CD4-positive, CD25-positive, alpha-beta regulatory T cell (primary cell): ENCODE results near the gene AK4. TPM values are rescaled to one million over a fixed set of nuclear protein-coding genes. Genes with fewer than 3 reads are reported as not detected.
A peak's percentile ranks its signal among the peaks of the same experiment; 100 is the strongest.

Experiments used
- ATAC-seq, 2 donors: fragments of 150-1000 bp; cut with Tn5 transposase; one replicate each; pipeline ENCODE4 v1.10.0; 2021; ENCODE audit warnings: low read depth in 2 of 2, moderate number of reproducible peaks in 2 of 2, moderate library complexity in 1 of 2
- DNase-seq, 3 donors: peaks; one replicate each; pipeline versions ENCODE4 v3.0.0 to v3.0.0-alpha.2; 2012 to 2022; ENCODE audit warnings: mixed read lengths in 1 of 3
- H3K27ac ChIP-seq: one replicate; pipeline ENCODE4 v1.7.0; 2013; ENCODE audit warnings: mild to moderate bottlenecking, low read length; ENCODE audit not compliant: insufficient read depth, poor library complexity, severe bottlenecking
- H3K27me3 ChIP-seq: one replicate; pipeline ENCODE4 v1.7.0; 2013; ENCODE audit warnings: low read length; ENCODE audit not compliant: control insufficient read depth, insufficient read depth
- H3K36me3 ChIP-seq: one replicate; pipeline ENCODE4 v1.7.0; 2013; ENCODE audit warnings: mild to moderate bottlenecking, low read length, moderate library complexity; ENCODE audit not compliant: control insufficient read depth, insufficient read depth
- H3K4me1 ChIP-seq: 2 replicates; pipeline ENCODE4 v1.7.0; 2013; ENCODE audit warnings: mild to moderate bottlenecking, low read length; ENCODE audit not compliant: insufficient read depth, control insufficient read depth, poor library complexity, severe bottlenecking
- H3K4me3 ChIP-seq: one replicate; pipeline ENCODE4 v1.7.0; 2013; ENCODE audit warnings: low read depth, mild to moderate bottlenecking, low read length, moderate library complexity
- H3K9me3 ChIP-seq, 2 experiments: 1 replicate in 1 of 2; 2 replicates in 1 of 2; pipeline ENCODE4 v1.7.0; 2013; ENCODE audit warnings: low read length in 2 of 2, mild to moderate bottlenecking in 1 of 2, moderate library complexity in 1 of 2; ENCODE audit not compliant: control insufficient read depth in 2 of 2
- H3K27ac Mint-ChIP-seq, 3 donors: one replicate each; pipeline ENCODE4 v1.8.0; 2020 to 2022; ENCODE audit warnings: mild to moderate bottlenecking in 3 of 3, mixed read lengths in 3 of 3, moderate library complexity in 2 of 3
- H3K27me3 Mint-ChIP-seq: one replicate; pipeline ENCODE4 v1.8.0; 2022; ENCODE audit warnings: mild to moderate bottlenecking, mixed read lengths
- H3K36me3 Mint-ChIP-seq: one replicate; pipeline ENCODE4 v1.8.0; 2020; ENCODE audit warnings: mixed read lengths
- H3K4me1 Mint-ChIP-seq, 4 donors: one replicate each; pipeline ENCODE4 v1.8.0; 2020 to 2022; ENCODE audit warnings: mixed read lengths in 4 of 4, mild to moderate bottlenecking in 1 of 4
- H3K4me3 Mint-ChIP-seq, 4 donors: one replicate each; pipeline ENCODE4 v1.8.0; 2020 to 2022; ENCODE audit warnings: mild to moderate bottlenecking in 4 of 4, mixed read lengths in 4 of 4, moderate library complexity in 3 of 4
- H3K9me3 Mint-ChIP-seq, 7 donors: one replicate each; pipeline ENCODE4 v1.8.0; 2020 to 2022; ENCODE audit warnings: mixed read lengths in 7 of 7, mild to moderate bottlenecking in 3 of 7, moderate library complexity in 2 of 7
- polyA plus RNA-seq, 4 donors: library from polyadenylated mRNA; unstranded; fragments of 300-500 nt; fragmentation: Illumina TruSeq; gene quantifications; one replicate each; pipeline ENCODE4 v1.2.3, GENCODE V29; 2021
- total RNA-seq: library from RNA; stranded (reverse); gene quantifications from one replicate; pipeline ENCODE4 v1.2.3, GENCODE V29; 2022

Gene AK4
- total and polyA plus RNA-seq, 5 donors from 2014 or later: 0.08 to 0.56 (median 0.26) TPM; not detected in 1

DNA sequence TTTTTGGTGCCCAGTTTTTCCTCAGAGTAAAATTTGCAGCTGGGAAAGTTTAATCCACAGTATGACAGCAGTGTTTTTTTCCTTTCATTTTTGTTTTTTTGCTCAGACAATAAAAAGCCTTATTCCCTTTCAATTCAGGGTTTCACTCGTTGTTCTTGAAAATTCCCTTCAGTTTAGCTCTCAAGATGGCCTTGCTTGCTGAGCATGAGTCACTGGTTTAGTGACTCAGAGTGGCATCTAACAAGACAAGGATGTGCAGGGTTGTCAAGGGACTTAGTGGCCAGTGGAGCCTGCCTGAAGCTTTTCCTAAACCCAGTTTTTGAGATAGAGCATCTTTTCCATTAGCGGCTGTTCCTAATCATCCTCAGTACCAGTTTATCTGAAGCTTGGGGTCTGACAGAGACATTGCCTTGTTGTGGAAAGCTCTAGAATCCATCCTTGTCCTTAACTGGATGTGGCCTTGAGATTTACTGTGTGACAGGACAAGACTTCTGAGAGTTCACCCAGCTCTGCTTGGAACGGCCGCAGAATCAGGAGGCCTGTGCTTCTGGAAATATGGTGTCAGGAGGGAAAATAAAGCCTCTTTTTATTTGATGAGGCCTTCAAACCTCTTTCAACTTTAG lies 113.0 kb downstream of the AK4 start:
- no peak for DNase-seq
- Mint-ChIP-seq H3K4me3 (no peak overlapping the region), H3K9me3 (no peaks in the 10 kb centered on the region)

GRCh38 chr1:65263286-65263685 lies 115.3 kb downstream of the AK4 start:
- no peak overlapping the region for H3K27ac ChIP-seq
- H3K4me3 Mint-ChIP-seq: no peak overlapping the region
- H3K36me3 ChIP-seq: no peaks in the 10 kb centered on the region
- H3K9me3 ChIP-seq: no peaks in the 10 kb centered on the region
- peaks cover 11% of the 10 kb centered on the region for H3K4me1 ChIP-seq
- H3K4me3 ChIP-seq: no peak overlapping the region
- H3K27me3 ChIP-seq: peaks cover 32% of the 10 kb centered on the region
- DNase-seq (no peak), ATAC-seq (no peak)
- no peaks in the 10 kb centered on the region for H3K9me3 Mint-ChIP-seq
- H3K27ac Mint-ChIP-seq: no peak overlapping the region
- peaks cover 53% of the 10 kb centered on the region for H3K27me3 Mint-ChIP-seq
- no peaks in the 10 kb centered on the region for H3K36me3 Mint-ChIP-seq
- peaks cover 0 to 22% (median 11%) of the 10 kb centered on the region in 4 donors for H3K4me1 Mint-ChIP-seq

More for the DNA sequence above, 113.0 kb downstream of the AK4 start:
- Histone ChIP-seq H3K27me3 (peaks cover 24% of the 10 kb centered on the region), H3K9me3 (no peaks in the 10 kb centered on the region), H3K4me1 (peaks cover 9% of the 10 kb centered on the region), H3K4me3 (no peak overlapping the region), H3K27ac (no peak overlapping the region), H3K36me3 (no peaks in the 10 kb centered on the region)
- no peak for ATAC-seq
- peaks cover 0 to 18% (median 5%) of the 10 kb centered on the region in 4 donors for H3K4me1 Mint-ChIP-seq
- no peaks in the 10 kb centered on the region for H3K36me3 Mint-ChIP-seq
- H3K27ac Mint-ChIP-seq: no peak overlapping the region
- H3K27me3 Mint-ChIP-seq: peaks cover 46% of the 10 kb centered on the region

- Mint-ChIP-seq H3K4me3 (peak overlapping the region in 3 of 4 donors; percentile 40 to 62 (median 44)), H3K27me3 (peaks cover 56% of the 10 kb centered on the region), H3K36me3 (no peaks in the 10 kb centered on the region), H3K27ac (peak overlapping the region in 1 of 3 donors; percentile 76), H3K9me3 (no peaks in the 10 kb centered on the region), H3K4me1 (peaks cover 0 to 22% (median 11%) of the 10 kb centered on the region in 4 donors)
- peaks cover 33% of the 10 kb centered on the region for H3K27me3 ChIP-seq
- no peaks in the 10 kb centered on the region for H3K9me3 ChIP-seq
- DNase-seq (no peak), ATAC-seq (no peak)
- peaks cover 11% of the 10 kb centered on the region for H3K4me1 ChIP-seq
- H3K4me3 ChIP-seq: no peak overlapping the region
- H3K36me3 ChIP-seq: no peaks in the 10 kb centered on the region
- no peak overlapping the region for H3K27ac ChIP-seq
These were observed 116.4 kb downstream of the AK4 start for GRCh38 chr1:65264197-65264929.

DNA sequence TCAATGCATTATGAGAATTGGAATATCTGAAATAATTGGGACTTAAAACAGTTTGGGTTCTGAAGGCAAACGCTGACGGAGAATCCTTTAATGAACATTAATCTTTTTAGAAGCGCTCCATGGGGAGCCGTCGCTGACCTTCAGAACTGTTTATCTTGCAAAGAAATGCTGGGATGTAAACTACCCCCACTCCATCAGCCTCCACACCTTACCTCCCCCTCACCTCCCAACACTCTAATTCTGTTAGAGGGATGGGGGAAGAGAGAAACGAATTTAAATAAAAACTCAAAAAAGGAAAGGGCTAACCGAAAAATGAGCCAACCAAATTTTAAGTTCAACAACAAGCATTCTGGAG lies 117.3 kb downstream of the AK4 start:
- Mint-ChIP-seq H3K27me3 (peaks cover 61% of the 10 kb centered on the region), H3K9me3 (no peaks in the 10 kb centered on the region), H3K4me1 (peaks cover 0 to 20% (median 11%) of the 10 kb centered on the region in 4 donors), H3K27ac (no peak overlapping the region), H3K36me3 (no peaks in the 10 kb centered on the region), H3K4me3 (peak overlapping the region in 2 of 4 donors; percentile 67 to 76)
- no peaks in the 10 kb centered on the region for H3K36me3 ChIP-seq
- ATAC-seq: no peak
- no peak for DNase-seq
- no peaks in the 10 kb centered on the region for H3K9me3 ChIP-seq
- peaks cover 11% of the 10 kb centered on the region for H3K4me1 ChIP-seq
- peak overlapping the region; percentile 29 for H3K4me3 ChIP-seq
- peaks cover 29% of the 10 kb centered on the region for H3K27me3 ChIP-seq
- H3K27ac ChIP-seq: no peak overlapping the region

- peak overlapping the region; percentile 41 for H3K4me3 ChIP-seq
- no peaks in the 10 kb centered on the region for H3K9me3 ChIP-seq
- no peak overlapping the region for H3K27ac ChIP-seq
- H3K4me1 ChIP-seq: peaks cover 11% of the 10 kb centered on the region
- Mint-ChIP-seq H3K36me3 (no peaks in the 10 kb centered on the region), H3K9me3 (no peaks in the 10 kb centered on the region), H3K27ac (peak overlapping the region in 2 of 3 donors; percentile 25 to 74), H3K4me1 (peaks cover 0 to 20% (median 11%) of the 10 kb centered on the region in 4 donors), H3K4me3 (peak overlapping the region in 3 of 4 donors; percentile 1 to 76 (median 67)), H3K27me3 (peaks cover 57% of the 10 kb centered on the region)
- DNase-seq (peak in 2 of 3 donors; percentile 44 to 68), ATAC-seq (peak; percentile 52 to 69)
- H3K27me3 ChIP-seq: peaks cover 29% of the 10 kb centered on the region
- H3K36me3 ChIP-seq: no peaks in the 10 kb centered on the region
These were observed 117.8 kb downstream of the AK4 start for GRCh38 chr1:65265651-65266351.

GRCh38 chr1:65266476-65266875 lies 118.5 kb downstream of the AK4 start:
- Histone ChIP-seq H3K4me1 (peaks cover 11% of the 10 kb centered on the region), H3K9me3 (no peaks in the 10 kb centered on the region), H3K36me3 (no peaks in the 10 kb centered on the region), H3K4me3 (peak overlapping the region; percentile 41), H3K27ac (no peak overlapping the region), H3K27me3 (peaks cover 29% of the 10 kb centered on the region)
- Mint-ChIP-seq H3K4me1 (peaks cover 0 to 20% (median 11%) of the 10 kb centered on the region in 4 donors), H3K27me3 (peaks cover 57% of the 10 kb centered on the region), H3K36me3 (no peaks in the 10 kb centered on the region), H3K9me3 (no peaks in the 10 kb centered on the region), H3K27ac (peak overlapping the region in 1 of 3 donors; percentile 25), H3K4me3 (peak overlapping the region; percentile 1 to 76 (median 44))
- no peak for ATAC-seq
- no peak for DNase-seq

DNA sequence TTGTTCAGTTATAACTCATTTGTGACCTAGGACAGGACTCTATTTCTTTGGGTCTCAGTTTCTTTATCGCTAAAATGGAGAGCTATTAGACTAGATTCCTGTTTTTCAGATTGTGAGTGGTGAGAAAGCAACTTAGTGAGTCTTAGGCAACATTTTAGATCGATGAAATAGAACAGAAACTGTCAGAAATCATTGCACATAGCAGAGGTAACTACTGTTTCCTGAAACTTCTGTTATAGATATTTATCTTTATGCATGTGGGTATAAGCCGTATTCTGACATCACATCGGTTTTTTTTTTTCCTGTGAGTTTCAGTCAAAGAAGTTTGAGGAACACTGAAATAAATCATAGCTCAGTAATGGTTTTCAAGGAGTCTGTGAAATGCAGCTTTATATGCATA lies 119.3 kb downstream of the AK4 start:
- Mint-ChIP-seq H3K9me3 (no peaks in the 10 kb centered on the region), H3K27ac (no peak overlapping the region), H3K36me3 (no peaks in the 10 kb centered on the region), H3K27me3 (peaks cover 57% of the 10 kb centered on the region), H3K4me3 (no peak overlapping the region), H3K4me1 (peaks cover 0 to 20% (median 11%) of the 10 kb centered on the region in 4 donors)
- DNase-seq (no peak), ATAC-seq (no peak)
- Histone ChIP-seq H3K27ac (no peak overlapping the region), H3K36me3 (no peaks in the 10 kb centered on the region), H3K9me3 (no peaks in the 10 kb centered on the region), H3K4me1 (peaks cover 11% of the 10 kb centered on the region), H3K4me3 (no peak overlapping the region), H3K27me3 (peaks cover 29% of the 10 kb centered on the region)
